GM06990 (cell line): ENCODE measurements around the gene NEK5.

Experiments used
- DNase-seq: peaks from one replicate; pipeline ENCODE4 v3.0.0-alpha.2; 2011; ENCODE audit not compliant: insufficient read length; ENCODE audit errors: extremely low read depth
- H3K27me3 ChIP-seq: replicated peaks from 2 replicates; pipeline ENCODE4 v1.6.0; 2011; ENCODE audit warnings: low read length; ENCODE audit not compliant: control insufficient read depth, insufficient read depth
- H3K36me3 ChIP-seq: 2 replicates; pipeline ENCODE4 v1.5.1; 2011; ENCODE audit warnings: low read length; ENCODE audit not compliant: control insufficient read depth, insufficient read depth
- H3K4me3 ChIP-seq: replicated peaks from 2 replicates; pipeline ENCODE4 v1.5.1; 2011; ENCODE audit warnings: low read depth, mild to moderate bottlenecking, control low read depth, low read length
- CTCF ChIP-seq: IDR thresholded peaks from 2 replicates; pipeline ENCODE4 v1.5.1; 2011; ENCODE audit warnings: low read length, control low read depth, mild to moderate bottlenecking, inconsistent platforms; ENCODE audit not compliant: insufficient read depth, poor library complexity, severe bottlenecking

Gene NEK5

DNA sequence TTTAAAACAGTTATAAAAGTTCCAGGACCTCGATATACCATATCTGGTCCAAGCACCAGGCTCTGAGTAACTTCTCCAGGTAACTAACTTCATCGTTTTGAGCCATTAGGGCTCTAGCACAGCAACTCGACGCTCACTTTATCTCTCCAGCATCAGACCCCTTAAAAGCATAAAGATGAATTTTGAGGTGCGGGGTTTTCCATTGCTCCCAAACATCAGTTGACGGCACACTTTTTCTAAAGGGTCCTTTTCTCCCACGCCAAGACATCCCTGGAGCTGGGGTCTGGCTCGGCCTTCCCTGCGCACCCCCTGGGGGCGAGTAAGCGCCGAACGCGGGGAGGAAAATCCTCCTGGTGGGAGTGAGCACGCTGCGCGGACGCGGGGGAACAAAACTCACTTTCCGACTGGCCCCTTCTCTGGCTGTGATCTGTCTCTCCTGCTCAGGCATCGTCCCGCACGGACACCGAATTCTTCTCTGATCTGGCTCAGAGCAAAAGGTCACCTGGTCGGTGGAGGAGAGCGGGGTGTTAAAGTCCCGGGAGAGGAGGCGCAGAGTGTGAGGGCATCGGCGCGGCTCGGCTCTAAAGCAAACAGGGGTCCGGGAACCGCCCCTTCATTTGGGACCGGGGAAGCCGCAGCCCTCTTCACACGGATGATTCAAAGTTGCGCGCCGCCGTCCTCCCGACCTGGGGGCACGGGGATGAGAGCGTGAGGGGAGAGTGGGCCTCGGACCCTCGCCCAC is 117.8 kb downstream of the NEK5 start, which contains the start of gene ATP7B:
TSS of gene ATP7B (minus strand) at position 561 of the 742 bp plus-strand sequence. CDS start at position 448, 113 bp downstream.
- TF ChIP-seq CTCF = no peak
- H3K4me3 ChIP-seq = peak within 1 kb of the TSS; percentile 98
- peaks cover 1% of the 10 kb centered on the region for H3K27me3 ChIP-seq
- H3K36me3 ChIP-seq = no peaks in the 10 kb centered on the region
- peak; percentile 20 for DNase-seq

DNA sequence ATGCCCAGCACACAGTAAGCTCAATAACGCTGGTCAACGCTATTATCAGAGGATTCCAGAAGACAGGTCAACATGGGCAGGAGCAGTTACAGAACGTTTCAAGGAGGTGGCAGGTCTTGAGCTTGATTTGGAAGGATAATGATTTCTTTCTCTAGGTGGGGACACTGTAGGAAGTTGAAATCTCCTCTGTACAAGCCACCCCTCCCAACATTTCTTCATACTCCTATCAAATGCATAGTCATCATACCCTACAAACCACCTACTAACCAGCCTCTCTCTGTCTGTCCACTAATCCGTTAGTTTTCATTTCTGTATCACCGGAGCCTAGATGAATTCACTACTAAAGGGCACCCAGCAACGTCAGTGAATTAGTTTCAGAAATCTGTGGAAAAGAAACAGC is 118.9 kb downstream of the NEK5 start:
- H3K4me3 ChIP-seq = no peak overlapping the region
- peaks cover 1% of the 10 kb centered on the region for H3K27me3 ChIP-seq
- no peaks in the 10 kb centered on the region for H3K36me3 ChIP-seq
- DNase-seq = no peak
- no peak for TF ChIP-seq CTCF

DNA sequence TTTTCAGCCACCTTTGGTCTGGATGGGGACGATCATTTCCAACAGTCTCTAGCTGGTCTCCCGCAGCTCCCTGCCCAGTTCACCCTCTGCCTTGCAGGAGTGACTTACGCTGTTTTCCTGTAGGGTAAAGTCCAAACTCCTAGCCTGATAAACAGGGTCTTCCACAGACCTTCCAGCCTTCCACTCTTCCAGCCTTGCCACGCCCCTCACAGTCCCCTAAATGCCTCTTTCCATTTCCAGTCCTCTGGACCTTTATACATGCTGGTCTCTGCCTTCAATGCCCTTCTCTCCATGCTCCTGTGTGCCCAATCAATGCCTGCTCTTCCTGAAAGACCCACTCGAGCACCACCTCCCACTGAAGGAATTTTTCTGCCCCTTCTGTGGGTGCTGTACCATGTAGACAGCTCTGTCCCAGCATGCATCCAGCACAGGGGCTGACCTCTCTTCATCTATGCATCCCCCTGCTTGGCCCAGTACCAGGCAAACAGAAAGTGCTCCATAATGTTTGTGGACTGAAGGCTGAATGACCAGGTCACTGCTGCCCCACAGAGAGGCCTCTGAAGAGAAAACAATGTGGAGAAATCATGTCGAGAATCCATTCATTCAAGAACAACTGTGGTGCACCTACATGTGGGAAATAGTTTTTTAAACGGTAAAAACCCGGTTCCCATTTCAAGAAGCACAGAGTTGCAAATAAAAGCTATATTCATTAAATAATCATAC is 122.2 kb downstream of the NEK5 start:
- Histone ChIP-seq H3K4me3 (no peak overlapping the region), H3K36me3 (no peaks in the 10 kb centered on the region), H3K27me3 (peaks cover 1% of the 10 kb centered on the region)
- no peak for TF ChIP-seq CTCF
- no peak for DNase-seq

- TF ChIP-seq CTCF = no peak
- DNase-seq = no peak
- Histone ChIP-seq H3K4me3 (no peak overlapping the region), H3K36me3 (no peaks in the 10 kb centered on the region), H3K27me3 (no peaks in the 10 kb centered on the region; the same call in none of the 2 replicates)
Observed at GRCh38 chr13:52005841-52006522, 122.9 kb downstream of the NEK5 start.

DNA sequence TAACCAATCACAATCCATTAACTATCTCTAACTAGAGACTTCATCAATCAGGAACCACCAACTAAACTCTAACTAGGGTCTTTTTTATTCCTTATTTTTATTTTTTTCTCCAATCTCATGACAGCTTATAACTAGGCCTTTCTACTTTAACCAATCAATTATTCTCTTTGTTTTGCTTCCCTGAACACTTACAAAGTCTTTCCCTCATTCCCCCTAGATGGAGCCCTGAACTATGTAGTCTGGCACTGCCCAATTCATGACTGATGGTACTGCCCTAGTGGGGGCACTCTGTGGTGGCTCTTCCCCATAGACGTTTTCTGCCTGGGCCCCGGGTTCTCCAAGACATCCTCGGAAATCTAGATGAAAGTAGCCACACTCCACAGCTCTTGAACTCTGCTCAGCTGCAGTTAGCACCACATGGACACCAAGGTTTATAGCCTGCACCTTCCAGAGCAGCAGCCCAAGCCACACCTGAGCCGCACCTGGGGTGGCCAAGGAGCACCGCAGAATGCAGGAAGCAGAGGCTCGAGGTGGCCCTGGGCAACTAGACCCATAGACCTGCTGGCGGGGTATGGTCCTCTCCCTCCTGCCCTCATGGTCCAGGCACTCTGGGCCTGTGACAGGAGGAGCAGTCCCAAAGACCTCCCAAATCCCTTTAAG is 124.2 kb downstream of the NEK5 start:
- no peak for DNase-seq
- Histone ChIP-seq H3K27me3 (no peaks in the 10 kb centered on the region; the same call in none of the 2 replicates), H3K4me3 (no peak overlapping the region), H3K36me3 (no peaks in the 10 kb centered on the region)
- peak; percentile 2 for TF ChIP-seq CTCF
